Epithelial cell of proximal tubule (primary cell): ENCODE measurements around the gene TUBGCP6. TPM values are rescaled to one million over a fixed set of nuclear protein-coding genes. Genes with fewer than 3 reads are reported as not detected.
A peak's percentile ranks its signal among the peaks of the same experiment; 100 is the strongest.

Source experiments
- DNase-seq: peaks from one replicate; pipeline ENCODE4 v3.0.0-alpha.2; 2011; ENCODE audit warnings: low read depth
- H3K4me3 ChIP-seq: 2 replicates; pipeline ENCODE4 v1.5.1; 2011; ENCODE audit warnings: low read depth, mild to moderate bottlenecking, low read length
- CTCF ChIP-seq: conservative IDR thresholded peaks from 2 replicates; pipeline ENCODE4 v1.5.1; 2012; ENCODE audit warnings: low read depth, mild to moderate bottlenecking, low read length
- total RNA-seq: library from RNA; depleted of rRNA; stranded (reverse); fragments of >200 nt; gene quantifications from 2 replicates; pipeline ENCODE4 v1.2.3, GENCODE V29; 2015

The TUBGCP6 gene
- total RNA-seq, 1 donor from 2014 or later: 26.1 TPM

- DNase-seq: no peak
- H3K4me3 ChIP-seq: peak overlapping the region; percentile 66
- no peak for TF ChIP-seq CTCF
These were observed 59.9 kb downstream of the TUBGCP6 start for GRCh38 chr22:50184902-50185374.

- H3K4me3 ChIP-seq: no peak overlapping the region
- no peak for DNase-seq
- TF ChIP-seq CTCF: no peak
These were observed 60.6 kb downstream of the TUBGCP6 start for GRCh38 chr22:50184004-50184901.

GRCh38 chr22:50183141-50183971, 61.5 kb downstream of the TUBGCP6 start:
- no peak for TF ChIP-seq CTCF

GRCh38 chr22:50182176-50183081, 62.4 kb downstream of the TUBGCP6 start:
- H3K4me3 ChIP-seq: no peak overlapping the region
- DNase-seq: no peak
- TF ChIP-seq CTCF: no peak

More at GRCh38 chr22:50183141-50183971, 61.5 kb downstream of the TUBGCP6 start:
- H3K4me3 ChIP-seq: no peak overlapping the region
- DNase-seq: no peak

- no peak for TF ChIP-seq CTCF
- DNase-seq: no peak
These were observed 63.9 kb downstream of the TUBGCP6 start for GRCh38 chr22:50180727-50181521.

More at GRCh38 chr22:50180727-50181521, 63.9 kb downstream of the TUBGCP6 start:
- no peak overlapping the region for H3K4me3 ChIP-seq
